Sigmoid colon (tissue), 4 donors: Measurements from ENCODE around the gene ABHD2.

ENCODE experiments used
- CTCF ChIP-seq, 4 experiments: fragments of 450-650 bp in 3 of 4; fragments of 200-600 bp in 1 of 4; IDR thresholded peaks; one replicate each; pipeline ENCODE4 v1.5.1; 2016 to 2019; ENCODE audit warnings: antibody characterized with exemption in 4 of 4, mild to moderate bottlenecking in 3 of 4, moderate library complexity in 2 of 4
- EP300 ChIP-seq, 4 donors: sonication (generic); formaldehyde crosslinking; IDR thresholded peaks; one replicate each; pipeline ENCODE4 v1.6.1; 2017; ENCODE audit warnings: antibody characterized with exemption in 4 of 4
- POLR2A ChIP-seq, 2 donors: fragments of 450-650 bp; IDR thresholded peaks; one replicate each; pipeline ENCODE4 v1.6.1; 2016; ENCODE audit warnings: antibody characterized with exemption in 2 of 2, mild to moderate bottlenecking in 2 of 2, moderate library complexity in 2 of 2

- TF ChIP-seq POLR2A (IDR thresholded peaks at IDR 0.05) (no peak), EP300 (IDR thresholded peaks at IDR 0.05) (no peak), CTCF (IDR thresholded peaks at IDR 0.05) (no peak)
Measured at GRCh38 chr15:89091627-89092220, 3.5 kb downstream of the ABHD2 start.
